Kidney (tissue), 14 donors: ENCODE measurements around the gene CARD19. TPM values are rescaled to one million over a fixed set of nuclear protein-coding genes. Genes with fewer than 3 reads are reported as not detected.

Experiments
- DNase-seq, 5 donors: peaks; one replicate each; pipeline ENCODE4 v3.0.0-alpha.2; 2013 to 2020
- FAIRE-seq: peaks from 2 replicates; lab custom pipeline; 2012; peaks lifted over from hg19 to GRCh38; lab: Jason Lieb, UNC
- H3K27ac ChIP-seq, 2 donors: one replicate each; pipeline ENCODE4 v1.7.0; 2013; ENCODE audit warnings: low read depth in 2 of 2, low read length in 2 of 2, inconsistent platforms in 1 of 2
- H3K27me3 ChIP-seq: one replicate; pipeline ENCODE4 v1.7.1; 2013; ENCODE audit warnings: low read length, inconsistent platforms; ENCODE audit not compliant: control insufficient read depth, insufficient read depth
- H3K36me3 ChIP-seq, 3 donors: one replicate each; pipeline versions ENCODE4 v1.7.0 to v1.7.1; 2013; ENCODE audit warnings: low read length in 3 of 3, control low read depth in 1 of 3, inconsistent platforms in 1 of 3; ENCODE audit not compliant: insufficient read depth in 3 of 3, control insufficient read depth in 2 of 3
- H3K4me1 ChIP-seq, 3 donors: one replicate each; pipeline versions ENCODE4 v1.7.0 to v1.7.1; 2013; ENCODE audit warnings: low read length in 3 of 3, inconsistent platforms in 1 of 3, low read depth in 1 of 3; ENCODE audit not compliant: control insufficient read depth in 2 of 3, insufficient read depth in 2 of 3
- H3K4me3 ChIP-seq, 3 donors: one replicate each; pipeline versions ENCODE4 v1.7.0 to v1.8.1; 2013; ENCODE audit warnings: low read length in 3 of 3, control low read depth in 1 of 3, inconsistent platforms in 1 of 3
- H3K9ac ChIP-seq, 3 donors: one replicate each; pipeline versions ENCODE4 v1.7.0 to v1.7.1; 2013; ENCODE audit warnings: low read length in 3 of 3, control low read depth in 1 of 3, inconsistent platforms in 1 of 3
- H3K9me3 ChIP-seq, 3 donors: one replicate each; pipeline versions ENCODE4 v1.7.0 to v1.7.1; 2013; ENCODE audit warnings: low read length in 3 of 3, control low read depth in 1 of 3, inconsistent platforms in 1 of 3; ENCODE audit not compliant: control insufficient read depth in 2 of 3, insufficient read depth in 1 of 3
- CTCF ChIP-seq: IDR thresholded peaks from 3 replicates; pipeline ENCODE4 v1.5.1; 2012; ENCODE audit warnings: mild to moderate bottlenecking, moderate library complexity, borderline replicate concordance; ENCODE audit not compliant: insufficient read depth; ENCODE audit errors: extremely low read depth
- intact Hi-C: fragments of 100-400 bp; cut with DNase I; formaldehyde crosslinking; loops from one replicate; pipeline ENCODE4 v1.11.1; 2022
- polyA plus RNA-seq: library from polyadenylated mRNA; stranded (reverse); fragments of 350-450 nt; fragmentation: Illumina TruSeq; extraction: RNeasy Lipid Tissue Mini Kit (QIAGEN cat#74804); gene quantifications from one replicate; pipeline ENCODE4 v1.2.3, GENCODE V29; 2014; ENCODE audit warnings: low read depth, low replicate concordance; ENCODE audit not compliant: insufficient read depth
- total RNA-seq: library from RNA; stranded (reverse); fragmentation: NEBNext Ultra II Directional; extraction: Animal tissue kit (Norgen Biotek cat#: 25700); gene quantifications from one replicate; pipeline ENCODE4 v1.2.1, GENCODE V29; 2021
- donor health status: control.
- donor health status: control.
- donor health status: control.
- donor health status: control.
- donor health status: control.
- donor health status: DM: yes; HTN: yes; CAD: no.
- donor health status: Normal renal cell carcinoma (clear cell type).

Gene CARD19
- total and polyA plus RNA-seq, 2 donors from 2014 or later = 44.5 to 49.3 TPM

- intact Hi-C loops = no loop called here
- Histone ChIP-seq H3K9ac (no peak overlapping the region), H3K4me1 (peaks cover 0 to 17% (median 10%) of the 10 kb centered on the region in 3 donors), H3K9me3 (no peaks in the 10 kb centered on the region), H3K27me3 (no peaks in the 10 kb centered on the region), H3K36me3 (peaks cover 0 to 18% (median 2%) of the 10 kb centered on the region in 3 donors), H3K4me3 (no peak overlapping the region), H3K27ac (no peak overlapping the region)
- no peak for FAIRE-seq
- DNase-seq = peak in 2 of 5 donors; percentile 27 to 51
- no peak for TF ChIP-seq CTCF
Measured at GRCh38 chr9:93117924-93118862, 22.2 kb downstream of the CARD19 start.

- intact Hi-C loops = no loop called here
- peak overlapping the region; percentile 56 to 71 for H3K27ac ChIP-seq
- no peaks in the 10 kb centered on the region for H3K9me3 ChIP-seq
- DNase-seq (peak in 2 of 5 donors; percentile 36 to 72), FAIRE-seq (no peak)
- TF ChIP-seq CTCF = no peak
- H3K9ac ChIP-seq = no peak overlapping the region
- peaks cover 0 to 20% (median 8%) of the 10 kb centered on the region in 3 donors for H3K36me3 ChIP-seq
- H3K4me1 ChIP-seq = peaks cover 0 to 18% (median 10%) of the 10 kb centered on the region in 3 donors
- no peak overlapping the region for H3K4me3 ChIP-seq
- H3K27me3 ChIP-seq = no peaks in the 10 kb centered on the region
Measured at GRCh38 chr9:93118863-93119702, 23.1 kb downstream of the CARD19 start.

GRCh38 chr9:93119703-93119952, 23.6 kb downstream of the CARD19 start:
- peaks cover 0 to 18% (median 10%) of the 10 kb centered on the region in 3 donors for H3K4me1 ChIP-seq
- no peaks in the 10 kb centered on the region for H3K27me3 ChIP-seq
- H3K9me3 ChIP-seq = no peaks in the 10 kb centered on the region
- no peak overlapping the region for H3K4me3 ChIP-seq
- no peak overlapping the region for H3K9ac ChIP-seq
- TF ChIP-seq CTCF = no peak
- intact Hi-C loops = no loop called here
- DNase-seq = peak in 1 of 5 donors; percentile 3
- H3K36me3 ChIP-seq = peaks cover 0 to 22% (median 9%) of the 10 kb centered on the region in 3 donors
- FAIRE-seq = no peak
- peak overlapping the region; percentile 56 to 71 for H3K27ac ChIP-seq
